GM12892 (cell line): ENCODE measurements around the gene RNF4.

ENCODE experiments used
- POLR2AphosphoS5 ChIP-seq: IDR thresholded peaks from 2 replicates; pipeline ENCODE4 v1.6.1; 2011; ENCODE audit warnings: low read depth, low read length, control low read depth
- TAF1 ChIP-seq: IDR thresholded peaks from 2 replicates; pipeline ENCODE4 v1.6.1; 2011; ENCODE audit warnings: low read depth, mild to moderate bottlenecking, control low read depth, low read length, borderline replicate concordance

GRCh38 chr4:2534904-2535375 lies 66.0 kb downstream of the RNF4 start:
- TF ChIP-seq POLR2AphosphoS5: no peak
- TF ChIP-seq TAF1: no peak
